SKM-1 treated with dmso at 0.1 percent for 144 hours (cell line): Measurements from ENCODE around the gene TMC6.

ENCODE experiments used
- DNase-seq: peaks from one replicate; lab custom pipeline; 2025; ENCODE audit not compliant: unreplicated experiment; lab: John Stamatoyannopoulos, UW

TMC6 gene

DNA sequence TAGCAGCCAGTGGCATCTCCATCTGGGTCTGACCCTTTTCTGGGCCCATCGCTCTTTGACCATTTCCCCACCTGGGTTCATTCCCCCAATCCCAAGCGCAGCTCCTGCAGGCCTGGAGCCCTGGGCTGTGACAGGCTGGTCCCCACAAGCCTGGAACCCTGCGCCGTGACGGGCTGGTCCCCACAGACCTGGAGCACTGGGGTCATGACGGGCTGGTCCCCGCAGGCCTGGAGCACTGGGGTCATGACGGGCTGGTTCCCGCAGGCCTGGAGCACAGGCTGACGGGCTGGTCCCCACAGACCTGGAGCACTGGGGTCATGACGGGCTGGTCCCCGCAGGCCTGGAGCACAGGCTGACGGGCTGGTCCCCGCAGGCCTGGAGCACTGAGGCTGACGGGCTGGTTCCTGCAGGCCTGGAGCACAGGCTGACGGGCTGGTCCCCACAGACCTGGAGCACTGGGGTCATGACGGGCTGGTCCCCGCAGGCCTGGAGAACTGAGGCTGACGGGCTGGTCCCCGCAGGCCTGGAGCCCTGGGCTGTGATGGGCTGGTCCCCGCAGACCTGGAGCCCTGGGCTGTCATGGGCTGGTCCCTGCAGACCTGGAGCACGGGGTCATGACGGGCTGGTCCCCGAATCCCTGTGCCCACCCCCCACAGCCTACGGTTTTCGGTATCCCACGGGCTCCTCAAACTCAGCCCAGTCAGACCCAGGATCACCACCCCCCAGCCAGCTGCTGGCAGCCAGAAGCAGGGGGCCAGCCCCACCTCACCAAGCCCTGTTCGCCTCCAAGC, 16.6 kb downstream of the TMC6 start:
- no peak for DNase-seq

DNA sequence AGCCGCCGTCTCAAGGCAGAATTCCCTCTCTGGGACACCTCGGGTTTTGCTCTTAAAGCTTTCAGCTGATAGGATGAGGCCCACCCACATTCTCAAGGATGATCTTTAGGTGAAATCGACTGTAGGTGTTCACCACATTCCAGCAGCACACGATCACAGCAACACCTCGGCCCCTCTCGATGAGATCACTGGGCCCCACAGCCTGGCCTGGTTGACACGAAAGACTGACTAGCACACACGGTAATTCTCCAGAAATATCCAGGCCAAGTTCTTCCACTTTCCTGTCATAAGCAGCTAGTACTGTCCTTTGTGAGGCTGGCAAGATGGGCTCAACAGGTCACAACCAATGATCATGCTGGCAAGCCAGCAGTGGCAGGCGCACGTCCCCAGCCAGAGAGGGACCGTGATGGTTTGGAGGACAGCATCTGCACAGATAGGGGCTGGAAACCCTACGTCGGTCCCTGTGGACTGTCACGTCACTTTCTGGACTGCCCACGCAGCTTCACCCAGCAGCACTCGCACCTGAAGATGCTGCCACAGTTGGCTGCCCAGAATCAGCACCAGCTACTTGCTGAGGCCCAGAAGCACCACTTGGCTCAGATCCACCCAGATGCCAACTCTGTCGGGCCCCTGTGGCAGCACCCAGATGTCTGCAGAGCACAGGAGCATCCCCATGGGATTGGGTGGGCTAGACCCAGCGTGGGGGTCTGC, 17.4 kb downstream of the TMC6 start:
- no peak for DNase-seq

DNA sequence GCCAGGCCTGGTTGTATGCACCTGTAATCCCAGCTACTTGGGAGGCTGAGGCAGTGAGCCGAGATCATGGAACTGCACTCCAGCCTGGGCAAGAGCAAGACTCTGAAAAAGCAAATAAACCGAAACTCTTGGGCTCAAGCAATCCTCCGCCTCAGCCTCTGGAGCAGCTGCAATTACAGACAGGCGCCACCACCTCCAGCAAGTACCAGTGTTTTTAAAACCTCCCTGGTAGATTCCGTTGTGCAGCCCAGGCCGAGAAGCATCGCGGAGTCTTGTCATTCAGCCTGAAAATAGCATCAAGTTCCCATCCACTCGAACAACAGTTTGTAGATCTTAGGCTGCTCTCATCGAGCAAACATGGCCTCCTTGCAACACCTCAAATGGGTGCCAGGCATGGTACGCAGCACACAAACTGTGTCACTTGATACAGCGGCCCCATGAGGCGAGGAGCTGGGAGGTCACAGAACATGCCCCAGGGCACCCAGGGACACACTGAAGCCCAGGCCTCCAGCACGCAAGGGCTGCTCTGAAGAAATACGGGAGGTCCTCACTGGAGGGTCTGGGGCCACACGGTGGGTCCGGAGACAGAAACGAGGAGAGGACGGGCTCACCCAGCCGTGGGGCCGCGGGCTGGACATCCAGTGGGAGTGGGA, 18.1 kb downstream of the TMC6 start:
- no peak for DNase-seq

DNA sequence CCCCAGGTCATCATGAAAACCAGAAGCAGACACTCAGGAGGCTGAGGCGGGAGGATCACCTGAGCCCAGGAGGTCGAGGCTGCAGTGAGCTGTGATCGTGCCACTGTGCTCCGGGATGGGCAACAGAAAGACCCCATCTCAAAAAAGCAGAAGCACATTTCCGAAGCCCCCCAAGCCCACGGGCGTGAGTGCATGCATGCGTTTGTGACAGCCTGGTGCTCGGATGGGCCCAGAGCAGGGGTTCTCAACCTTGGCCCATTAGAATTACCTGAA, 19.1 kb downstream of the TMC6 start:
- DNase-seq: no peak

DNA sequence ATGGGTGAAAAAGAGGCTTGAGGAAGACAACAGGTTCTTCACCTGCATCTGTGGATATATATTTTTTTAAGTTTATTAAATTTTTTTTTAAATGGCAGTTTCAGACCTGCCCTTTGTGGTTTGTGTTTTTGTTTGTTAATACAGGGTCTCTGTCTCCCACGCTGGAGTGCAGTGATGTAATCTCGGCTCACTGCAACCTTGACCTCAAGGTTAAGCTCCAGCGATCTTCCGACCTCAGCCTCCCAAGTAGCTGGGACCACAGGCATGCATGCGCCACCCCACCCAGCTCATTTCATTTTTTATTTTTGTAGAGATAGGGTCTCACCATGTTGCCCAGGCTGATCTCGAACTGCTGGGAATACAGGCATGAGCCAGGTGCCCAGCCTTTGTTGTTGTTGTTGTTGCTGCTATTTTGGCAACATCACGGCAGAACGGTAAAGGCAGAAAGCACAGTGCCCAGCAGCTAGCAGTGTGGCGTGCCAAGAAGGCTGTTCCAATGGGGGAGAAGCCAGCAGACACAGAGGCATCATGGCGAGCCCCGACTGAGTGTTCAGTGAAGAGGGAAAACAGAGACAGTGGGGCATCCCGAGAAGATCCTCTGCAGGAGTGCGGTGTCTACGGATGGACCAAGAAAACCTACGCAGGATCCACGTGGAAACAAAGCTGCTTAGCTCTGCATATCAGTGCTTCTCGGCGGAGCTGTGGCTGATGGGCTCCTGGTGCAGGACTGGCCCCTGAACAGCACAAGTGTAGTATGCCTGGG, 19.6 kb downstream of the TMC6 start:
- no peak for DNase-seq

DNA sequence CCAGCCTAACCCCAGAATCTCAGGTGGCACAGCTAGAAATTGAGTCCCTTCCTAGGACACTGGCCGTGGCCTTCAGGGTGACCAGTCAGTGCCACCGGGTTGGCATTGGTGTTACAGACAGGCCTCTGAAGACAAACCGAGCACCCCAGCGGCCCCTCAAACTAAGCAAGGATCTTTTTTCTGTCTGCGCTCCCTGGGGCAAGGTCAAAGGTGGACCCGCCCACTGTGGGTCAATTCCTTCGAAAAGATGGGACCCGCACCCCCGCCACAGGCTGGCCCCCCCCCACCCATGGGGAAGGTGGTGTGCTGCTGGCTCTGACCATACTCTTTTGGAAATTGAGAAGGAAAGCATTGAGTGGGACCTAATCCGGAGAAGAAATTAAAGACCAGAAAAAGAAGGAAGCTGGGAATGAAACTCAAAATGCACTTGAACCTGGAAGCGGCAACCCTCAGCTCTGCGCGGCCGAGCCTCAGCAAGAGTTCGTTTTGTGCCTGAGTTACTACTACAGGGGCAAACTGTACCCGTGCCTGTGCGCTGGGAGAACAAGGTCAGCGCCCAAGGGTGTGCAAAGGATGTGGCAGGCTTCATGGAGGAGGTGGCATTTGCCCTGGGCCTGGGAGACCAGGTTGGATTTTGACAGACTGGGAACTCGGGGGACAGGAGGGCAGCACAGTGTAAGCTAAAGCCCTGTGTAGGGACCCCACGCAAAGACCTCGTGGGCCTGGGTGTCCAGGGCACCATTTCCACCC, 20.4 kb downstream of the TMC6 start:
- DNase-seq: no peak

DNA sequence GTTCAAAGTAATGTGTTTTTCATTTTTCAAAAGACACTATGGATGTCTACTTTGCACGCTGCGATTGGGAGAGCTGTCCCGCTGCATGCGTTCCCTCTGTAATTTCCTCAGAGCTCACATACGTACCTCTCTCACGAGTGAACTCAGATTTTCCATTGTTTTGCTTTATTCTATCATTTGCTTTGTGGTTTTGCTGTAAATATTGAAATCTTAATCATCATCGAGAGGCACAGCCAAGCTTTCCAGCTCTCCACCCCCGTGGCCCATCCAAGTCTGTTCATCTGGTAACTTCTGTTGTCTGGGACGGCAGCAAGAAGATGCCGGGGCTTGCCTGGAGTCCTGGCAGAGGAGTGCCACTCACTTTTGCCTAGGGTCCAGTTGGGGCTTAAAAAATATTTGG, 21.1 kb downstream of the TMC6 start:
- no peak for DNase-seq

DNA sequence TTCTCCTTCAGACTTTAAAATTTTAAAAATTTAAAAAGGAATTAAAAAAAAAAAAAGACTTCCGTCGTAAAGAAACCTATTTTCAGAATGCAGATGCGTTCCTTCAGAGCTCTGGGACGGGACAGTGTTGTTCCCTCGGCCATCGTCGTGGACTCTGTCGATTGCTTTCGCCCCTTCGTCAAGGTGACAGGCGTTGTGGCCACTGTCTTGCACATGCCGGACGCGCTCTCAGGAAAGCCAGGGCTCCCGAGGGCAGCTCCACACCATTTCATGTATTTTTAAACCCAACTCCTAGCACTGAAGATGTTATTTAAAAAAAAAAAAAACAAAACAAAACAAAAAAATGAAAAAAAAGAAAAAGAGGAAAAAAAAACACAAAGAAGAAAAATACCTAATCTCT, 22.3 kb downstream of the TMC6 start:
- no peak for DNase-seq

DNA sequence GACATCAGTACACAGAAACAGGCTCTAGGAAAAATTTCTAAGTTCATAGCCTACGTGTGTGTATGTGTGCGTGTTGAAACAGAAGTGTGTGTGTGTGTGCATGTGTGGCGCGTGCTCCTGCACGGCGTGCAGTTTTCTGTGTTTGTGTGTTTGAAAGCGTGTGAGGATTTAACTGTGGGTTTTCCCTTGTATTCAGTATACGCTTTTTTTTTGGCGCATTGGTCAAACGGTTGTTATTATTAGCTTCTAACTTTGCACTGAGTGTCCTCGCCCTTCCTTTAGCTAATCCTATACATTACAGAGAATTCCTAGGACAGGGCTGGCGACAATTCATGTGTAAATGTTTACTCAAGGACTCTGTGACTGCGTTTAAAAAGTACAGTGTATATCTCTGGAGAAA, 23.0 kb downstream of the TMC6 start:
- DNase-seq: no peak

DNA sequence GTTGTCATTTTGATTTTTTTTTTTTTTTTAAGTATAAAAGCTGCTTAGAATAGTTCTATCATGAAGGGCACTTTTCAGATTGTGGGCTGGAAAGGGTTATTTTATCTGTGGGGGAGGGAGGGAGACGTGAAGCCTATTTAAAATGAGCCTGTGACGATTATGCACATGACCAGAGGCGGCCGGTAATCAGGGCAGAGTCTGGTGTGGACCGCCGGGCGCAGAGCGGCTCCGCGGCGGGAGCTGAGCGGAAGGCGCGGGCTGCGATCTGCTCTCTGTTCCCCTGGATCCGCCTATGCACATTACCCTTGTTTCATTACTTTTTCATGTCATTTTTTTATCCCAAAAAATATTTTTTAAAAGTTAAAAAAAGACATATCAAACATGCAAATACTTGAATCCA, 23.5 kb downstream of the TMC6 start:
- no peak for DNase-seq

DNA sequence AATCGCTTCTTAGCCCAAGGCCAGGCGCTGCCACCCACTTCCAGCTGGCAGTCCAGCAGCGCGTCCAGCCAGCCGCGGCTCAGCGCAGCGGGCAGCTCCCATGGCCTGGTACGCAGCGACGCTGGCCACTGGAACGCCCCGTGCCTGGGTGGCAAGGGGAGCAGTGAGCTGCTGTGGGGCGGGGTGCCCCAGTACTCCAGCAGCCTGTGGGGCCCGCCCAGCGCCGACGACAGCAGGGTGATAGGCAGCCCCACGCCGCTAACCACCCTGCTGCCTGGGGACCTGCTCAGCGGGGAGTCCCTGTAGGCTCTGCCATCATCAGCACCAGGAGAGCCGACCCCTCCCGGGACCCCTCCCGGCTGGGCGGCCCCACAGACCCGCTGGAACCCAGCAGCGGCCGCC, 24.0 kb downstream of the TMC6 start:
- no peak for DNase-seq

DNA sequence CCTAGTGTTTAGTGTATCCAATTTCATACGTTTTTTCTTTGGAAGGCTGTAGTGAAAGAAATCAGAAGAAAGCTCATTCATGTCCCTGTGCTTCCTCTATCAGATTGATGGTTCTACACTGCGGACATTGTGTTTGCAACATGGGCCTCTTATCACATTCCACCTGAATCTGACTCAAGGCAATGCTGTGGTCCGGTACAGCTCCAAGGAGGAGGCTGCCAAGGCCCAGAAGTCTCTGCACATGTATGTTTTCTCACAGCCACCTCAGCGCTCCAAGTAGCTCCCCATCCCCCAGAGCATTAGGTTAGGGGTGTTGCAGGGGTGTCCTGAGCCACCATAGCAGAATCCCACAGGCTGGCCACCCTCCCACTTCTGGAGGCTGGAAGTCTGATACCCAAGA, 25.2 kb downstream of the TMC6 start:
- DNase-seq: no peak

DNA sequence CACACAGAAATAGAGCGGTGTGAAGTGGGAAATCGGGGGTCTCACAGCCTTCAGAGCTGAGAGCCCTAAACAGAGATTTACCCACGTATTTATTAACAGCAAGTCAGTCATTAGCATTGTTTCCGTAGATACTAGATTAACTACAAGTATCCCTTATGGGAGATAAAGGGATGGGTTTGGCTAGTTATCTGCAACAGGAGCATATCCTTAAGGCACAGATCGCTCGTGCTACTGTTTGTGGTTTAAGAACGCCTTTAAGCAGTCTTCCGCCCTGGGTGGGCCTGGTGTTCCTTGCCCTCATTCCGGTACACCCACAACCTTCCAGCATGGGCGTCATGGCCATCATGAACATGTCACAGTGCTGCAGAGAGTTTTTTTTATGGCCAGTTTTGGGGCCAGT, 27.0 kb downstream of the TMC6 start:
- no peak for DNase-seq

DNA sequence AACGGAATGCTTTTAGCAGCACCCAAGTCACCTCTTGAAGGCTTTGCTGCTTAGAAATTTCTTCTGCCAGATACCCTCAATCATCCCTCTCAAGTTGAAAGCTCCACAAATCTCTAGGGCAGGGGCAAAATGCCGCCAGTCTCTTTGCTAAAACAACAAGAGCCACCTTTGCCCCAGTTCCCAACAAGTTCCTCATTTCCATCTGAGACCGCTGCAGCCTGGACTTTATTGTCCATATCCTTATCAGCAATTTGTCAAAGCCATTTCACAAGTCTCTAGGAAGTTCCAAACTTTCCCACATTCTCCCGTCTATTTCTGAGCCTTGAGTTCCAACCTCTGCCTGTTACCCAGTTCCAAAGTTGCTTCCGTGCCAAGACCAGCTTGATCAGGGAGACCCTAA, 27.4 kb downstream of the TMC6 start:
- DNase-seq: no peak

DNA sequence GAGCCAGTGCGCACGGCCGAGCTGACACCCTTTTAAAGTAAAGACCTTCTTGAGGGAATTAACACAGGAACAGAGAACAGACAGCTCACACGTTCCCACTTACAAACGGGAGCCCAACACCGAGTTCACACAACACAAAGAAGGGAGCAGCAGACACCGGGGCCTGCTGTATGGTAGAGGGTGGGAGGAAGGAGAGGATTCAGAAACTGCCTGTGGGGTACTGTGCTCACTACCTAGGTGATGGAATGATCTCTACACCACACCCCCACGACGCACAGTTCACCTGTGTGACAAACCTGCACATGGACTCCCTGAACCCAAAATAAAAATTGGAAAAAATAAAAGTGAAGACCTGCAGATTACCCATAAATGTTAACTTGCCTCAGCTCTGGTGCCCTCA, 32.5 kb downstream of the TMC6 start:
- DNase-seq: no peak

DNA sequence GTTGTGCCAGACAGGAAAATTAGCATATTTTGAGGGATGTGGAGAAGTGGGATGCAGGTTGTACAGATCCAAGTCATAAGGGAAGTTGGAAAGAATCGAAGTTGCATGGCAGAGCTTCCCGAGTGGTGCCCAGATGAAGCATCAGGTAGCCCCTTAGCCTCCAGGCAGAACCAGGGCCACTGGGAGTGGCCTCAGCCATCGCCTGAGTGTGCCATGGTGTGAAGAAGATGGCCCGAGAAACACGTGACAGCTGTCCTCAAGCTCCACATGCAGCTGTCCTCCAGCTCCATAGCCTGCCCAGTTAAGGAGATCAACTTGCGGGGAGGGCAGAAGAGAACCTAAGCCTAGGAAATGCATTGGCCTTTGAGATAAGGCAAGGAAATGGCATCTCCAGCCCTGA, 33.5 kb downstream of the TMC6 start:
- no peak for DNase-seq

DNA sequence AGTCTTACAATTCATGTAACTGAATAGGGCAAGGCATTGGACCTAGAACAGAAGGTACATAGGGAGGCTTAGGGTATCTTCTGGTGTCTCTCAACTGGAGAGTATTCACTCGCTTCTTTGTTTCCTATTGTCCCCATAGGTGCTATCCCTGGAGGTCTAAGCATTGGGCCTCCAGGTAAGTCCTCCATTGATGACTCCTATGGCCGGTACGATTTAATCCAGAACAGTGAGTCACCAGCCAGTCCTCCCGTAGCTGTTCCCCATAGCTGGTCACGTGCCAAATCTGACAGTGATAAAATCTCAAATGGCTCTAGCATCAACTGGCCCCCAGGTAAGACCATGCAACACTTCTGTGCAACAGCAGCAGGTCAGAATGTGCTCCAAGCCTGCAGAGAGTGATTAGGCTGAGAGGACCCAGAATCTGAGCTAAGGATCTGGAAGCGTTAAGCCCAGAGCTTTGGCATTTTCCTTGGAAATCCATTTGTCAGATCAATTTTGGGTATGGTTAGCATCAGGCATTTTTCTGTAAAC, 35.7 kb downstream of the TMC6 start:
- no peak for DNase-seq

DNA sequence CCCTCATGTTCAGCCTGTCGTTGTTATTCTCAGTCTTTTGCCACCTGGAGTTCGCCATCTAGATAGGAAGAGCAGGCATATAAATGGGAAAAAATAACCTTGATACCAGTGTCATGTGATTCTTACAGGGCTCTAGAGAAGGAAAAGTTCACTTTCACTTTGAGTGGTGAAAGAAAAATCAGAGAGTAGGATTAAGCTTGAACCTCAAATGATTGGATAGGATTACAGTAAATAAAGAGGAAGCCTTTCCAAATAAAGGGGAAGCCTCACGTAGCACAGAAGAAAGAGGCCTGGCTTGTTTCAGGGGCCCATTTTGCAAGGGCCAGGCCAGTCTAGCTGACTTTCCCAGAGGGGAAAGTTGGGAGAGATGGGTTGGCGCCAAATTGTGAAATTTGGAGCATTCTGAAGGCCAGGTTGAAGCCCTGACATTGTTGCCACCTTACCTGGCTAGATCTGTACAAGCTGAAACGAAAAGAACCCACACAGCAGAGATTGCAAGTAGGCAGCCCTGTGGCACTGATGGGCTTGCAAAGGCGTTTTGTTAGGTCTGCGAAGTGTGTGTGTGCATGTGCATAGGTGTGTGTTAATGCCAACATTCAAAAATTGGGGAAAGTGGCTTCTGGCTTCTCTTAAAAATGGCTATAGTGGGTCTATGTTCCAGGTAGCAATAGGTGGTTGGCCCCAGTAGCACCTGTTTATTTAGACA, 38.8 kb downstream of the TMC6 start:
- no peak for DNase-seq

DNA sequence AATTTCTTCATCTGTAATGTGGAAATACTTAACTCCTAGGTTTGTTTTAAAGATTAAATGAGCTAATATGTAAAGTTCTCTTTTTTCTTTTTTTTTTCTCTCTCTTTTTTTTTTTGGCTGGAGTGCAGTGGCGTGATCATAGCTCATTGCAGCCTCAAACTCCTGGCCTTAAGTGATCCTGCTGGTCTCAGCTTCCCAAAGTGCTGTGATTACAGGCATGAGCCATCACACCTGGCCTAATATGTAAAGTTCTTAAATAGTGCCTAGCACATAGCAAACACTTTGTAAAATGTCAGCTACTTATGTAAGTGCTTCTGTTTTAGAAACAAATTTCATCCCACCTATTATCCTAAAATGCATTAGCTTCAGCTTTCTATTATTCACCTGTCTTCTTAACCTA, 40.0 kb downstream of the TMC6 start:
- no peak for DNase-seq

DNA sequence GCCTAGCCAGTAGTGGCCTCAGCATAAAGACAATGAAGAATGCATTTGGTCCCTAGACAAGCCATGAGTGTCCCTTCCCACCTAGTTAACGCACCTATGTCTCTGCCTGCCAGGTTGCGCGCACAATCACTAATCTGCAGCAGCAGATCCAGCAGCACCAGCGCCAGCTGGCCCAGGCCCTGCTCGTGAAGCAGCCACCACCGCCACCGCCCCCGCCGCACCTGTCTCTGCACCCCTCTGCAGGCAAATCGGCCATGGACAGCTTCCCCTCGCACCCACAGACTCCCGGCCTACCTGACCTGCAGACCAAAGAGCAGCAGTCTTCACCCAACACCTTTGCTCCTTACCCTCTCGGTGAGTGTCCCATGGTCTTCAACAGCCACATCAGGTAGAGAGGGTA, 41.8 kb downstream of the TMC6 start:
- no peak for DNase-seq
